GM19023 (cell line): ENCODE data around the gene TSPAN7.

ENCODE experiments used
- ATAC-seq: cut with Tn5 transposase; IDR thresholded peaks from one replicate; pipeline ENCODE4 v1.9.1; 2021; ENCODE audit warnings: mild to moderate bottlenecking, moderate library complexity; ENCODE audit not compliant: unreplicated experiment

TSPAN7 gene

GRCh38 chrX:38561126-38561868, at the start of gene TSPAN7:
Gene TSPAN7 (plus strand): TSS chrX:38561542. CDS start chrX:38561547, 5 bp downstream.
- ATAC-seq, result peak; percentile 86

GRCh38 chrX:38513112-38513742, 48.1 kb upstream of the TSPAN7 start:
- ATAC-seq, result no peak

DNA sequence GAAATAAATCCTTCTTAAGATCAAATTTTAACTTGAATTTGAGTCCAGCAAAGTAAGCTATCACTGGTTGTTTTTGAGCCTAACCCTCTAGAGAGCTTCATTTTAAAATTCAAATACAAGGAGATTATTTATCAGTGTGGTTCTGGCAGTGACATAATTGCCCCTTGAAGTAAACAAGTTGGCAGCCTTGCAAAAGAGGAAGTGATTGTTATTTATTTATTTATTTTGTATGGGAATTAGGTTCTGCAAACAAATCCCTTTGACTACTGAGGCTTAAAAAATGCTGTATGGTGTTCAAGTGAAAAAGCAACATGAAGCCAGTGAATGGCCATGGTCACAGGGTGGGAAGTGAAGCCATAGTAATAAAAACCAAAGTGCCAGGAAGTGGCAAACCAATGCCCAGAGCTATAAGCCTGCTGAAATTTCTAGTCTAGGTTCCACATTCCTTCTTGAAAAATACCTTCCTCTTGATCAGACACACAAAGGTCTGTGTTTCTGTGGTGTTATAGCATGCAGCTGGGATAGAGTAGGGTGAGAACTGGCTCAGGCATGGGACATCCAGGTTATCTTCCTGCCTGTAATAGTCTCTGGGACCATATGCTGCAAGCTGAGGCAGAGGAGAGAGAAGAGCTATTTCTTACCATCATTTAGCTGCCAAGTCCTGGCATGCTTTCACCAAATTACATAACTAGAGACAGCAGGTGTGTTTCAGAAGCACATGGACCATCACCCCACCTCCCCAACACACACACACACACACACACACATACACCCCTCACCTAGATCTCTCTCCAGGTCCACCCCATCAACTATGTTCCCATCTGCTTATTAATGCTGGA, 47.1 kb upstream of the TSPAN7 start:
- ATAC-seq, result no peak

GRCh38 chrX:38515291-38515690, 46.1 kb upstream of the TSPAN7 start:
- ATAC-seq, result no peak

DNA sequence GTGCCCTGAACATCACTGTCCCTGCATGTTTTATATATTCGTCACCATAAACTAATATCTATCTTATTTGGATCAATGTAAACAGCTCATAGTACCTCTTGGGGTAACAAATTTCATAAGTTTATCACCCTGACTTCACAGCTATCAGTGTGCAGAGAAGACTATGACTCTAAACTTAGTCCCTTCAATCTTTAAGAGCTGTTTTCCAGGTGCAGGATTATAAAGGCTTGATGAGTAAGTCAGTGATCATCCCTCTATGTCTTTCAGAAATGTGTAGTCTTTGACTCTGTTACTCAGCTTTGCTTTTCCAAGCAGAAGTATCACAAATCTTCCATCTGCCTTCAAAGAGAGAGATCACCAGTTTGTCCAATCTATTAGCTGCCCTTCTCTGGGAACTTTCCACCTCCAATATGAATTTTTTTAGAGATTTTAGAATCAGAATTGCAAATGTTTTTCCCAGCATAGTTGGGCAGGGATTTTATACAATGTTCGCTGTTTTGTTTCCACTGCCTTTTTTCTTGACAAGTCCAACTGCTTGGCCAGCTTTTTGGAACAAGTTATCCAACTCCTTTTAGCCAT, 45.1 kb upstream of the TSPAN7 start:
- ATAC-seq, result no peak

- ATAC-seq, result no peak
These were observed 41.7 kb upstream of the TSPAN7 start for GRCh38 chrX:38519651-38520050.

DNA sequence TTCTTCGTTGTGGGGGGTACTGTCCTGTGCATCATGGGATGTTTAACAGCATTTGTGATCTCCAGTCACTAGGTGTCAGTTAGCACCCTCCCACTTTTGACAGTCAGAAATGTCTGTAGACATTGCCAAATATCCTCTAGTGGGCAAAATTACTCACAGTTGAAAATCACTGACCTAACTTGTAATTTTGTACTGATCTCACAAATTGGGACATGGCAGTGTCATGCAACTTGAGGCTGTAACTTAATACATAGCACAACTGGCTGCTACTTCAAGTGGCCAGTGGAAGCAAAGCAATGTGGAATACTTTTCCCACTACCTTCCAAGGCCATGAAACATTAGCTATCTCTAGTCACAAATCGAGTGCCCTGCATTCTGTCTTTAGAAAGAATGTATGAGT, 23.2 kb upstream of the TSPAN7 start:
- ATAC-seq, result no peak

GRCh38 chrX:38539748-38540147, 21.6 kb upstream of the TSPAN7 start:
- ATAC-seq, result no peak

DNA sequence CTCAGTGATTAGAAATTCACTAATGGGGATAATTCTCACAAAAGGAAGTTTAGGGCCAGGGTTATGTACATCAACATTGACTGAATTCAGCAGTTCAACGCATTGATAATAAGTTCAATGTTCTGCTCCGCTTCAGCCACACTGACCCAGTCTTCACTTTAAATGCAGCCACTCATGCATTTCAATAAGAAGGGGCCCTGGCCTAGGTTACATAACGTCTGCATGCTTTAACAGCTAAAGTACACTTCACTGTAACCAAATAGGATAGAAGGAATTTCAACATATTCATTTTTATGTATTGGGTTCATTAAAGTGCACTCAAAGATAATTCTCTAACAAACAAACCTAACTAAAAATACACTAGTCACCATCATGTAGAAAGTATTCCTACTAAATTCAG, 12.8 kb upstream of the TSPAN7 start:
- ATAC-seq, result no peak

- ATAC-seq, result no peak
These were observed 8.6 kb upstream of the TSPAN7 start for GRCh38 chrX:38552721-38553120.

GRCh38 chrX:38558686-38559085, 2.7 kb upstream of the TSPAN7 start:
- no peak for ATAC-seq

- no peak for ATAC-seq
These were observed 591 bp upstream of the TSPAN7 start for GRCh38 chrX:38560776-38561125.

GRCh38 chrX:38561951-38562719, 793 bp downstream of the TSPAN7 start:
- ATAC-seq, result no peak

DNA sequence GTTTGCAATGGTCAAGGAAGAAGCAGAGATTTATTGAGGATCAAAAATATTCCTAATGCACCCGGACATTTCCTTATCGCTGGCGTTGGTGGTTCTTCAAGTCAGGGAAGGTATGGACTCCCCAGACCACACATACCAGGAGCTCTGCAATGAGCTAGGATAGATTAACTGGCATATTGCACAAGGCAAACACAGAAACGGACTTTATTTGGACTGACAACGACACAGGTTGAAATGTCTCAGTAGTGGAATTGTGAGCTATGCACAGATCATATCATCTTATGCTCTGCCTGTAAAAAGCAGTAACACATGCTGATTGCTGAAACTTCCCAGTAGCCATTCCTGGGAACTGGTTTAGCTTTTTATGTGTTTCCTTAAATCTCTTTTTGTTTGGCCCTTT, 1.7 kb downstream of the TSPAN7 start:
- ATAC-seq, result no peak

GRCh38 chrX:38570396-38570795, 9.1 kb downstream of the TSPAN7 start:
- no peak for ATAC-seq

DNA sequence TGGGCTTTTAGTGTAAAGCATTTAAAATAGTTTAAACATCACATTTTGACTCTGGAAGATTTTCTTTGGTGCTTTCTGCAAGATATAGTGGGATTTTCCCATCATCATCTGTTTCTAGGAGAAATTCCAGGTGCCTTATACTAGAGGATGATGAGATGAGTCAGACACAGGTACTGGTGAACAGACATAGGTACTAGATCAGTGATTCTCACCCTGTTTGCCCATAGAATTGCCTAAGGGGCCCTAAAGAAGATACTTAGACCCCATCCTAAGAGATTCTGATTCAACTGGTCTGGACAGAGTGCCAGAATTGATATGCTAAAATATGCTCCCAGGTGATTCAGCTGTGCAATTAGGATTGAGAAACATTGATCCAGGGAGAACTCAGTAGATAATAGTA, 9.7 kb downstream of the TSPAN7 start:
- ATAC-seq, result no peak

DNA sequence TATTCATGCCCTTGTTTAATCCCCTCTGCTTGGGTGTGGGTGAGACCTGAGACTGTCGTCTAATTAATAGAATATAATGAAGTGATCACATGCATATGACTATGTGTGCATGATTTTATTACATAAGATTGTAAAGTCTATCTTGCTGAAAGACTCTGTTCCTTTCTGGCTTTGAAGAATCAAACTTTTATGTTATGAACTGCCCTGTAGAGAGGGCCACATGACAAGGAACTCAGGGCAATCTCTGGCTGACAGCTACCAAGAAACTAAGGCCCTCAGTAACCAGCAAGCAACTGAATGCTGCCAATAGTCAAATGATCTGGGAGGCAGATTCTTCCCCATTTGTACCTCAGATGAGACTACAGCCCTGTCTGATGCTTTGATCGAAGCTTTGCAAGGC, 13.5 kb downstream of the TSPAN7 start:
- no peak for ATAC-seq

GRCh38 chrX:38575888-38576287, 14.5 kb downstream of the TSPAN7 start:
- no peak for ATAC-seq

DNA sequence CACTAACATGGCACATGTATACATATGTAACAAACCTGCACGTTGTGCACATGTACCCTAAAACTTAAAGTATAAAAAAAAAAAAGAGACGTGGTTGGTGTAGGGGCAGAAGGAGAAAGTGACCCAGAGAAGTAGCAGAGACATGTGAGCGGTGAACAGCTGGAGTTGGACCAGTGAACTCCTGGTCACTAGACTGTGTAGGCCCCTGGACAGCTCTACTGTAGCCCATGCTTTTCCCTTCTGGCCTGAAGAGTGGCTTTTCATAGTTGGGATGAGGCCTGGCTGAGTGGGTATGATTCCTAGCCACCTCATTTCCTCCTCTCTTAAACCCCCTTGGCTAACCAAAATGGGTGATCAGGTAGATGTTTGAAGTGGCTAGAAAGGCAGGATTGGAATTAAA, 16.4 kb downstream of the TSPAN7 start:
- ATAC-seq, result no peak

DNA sequence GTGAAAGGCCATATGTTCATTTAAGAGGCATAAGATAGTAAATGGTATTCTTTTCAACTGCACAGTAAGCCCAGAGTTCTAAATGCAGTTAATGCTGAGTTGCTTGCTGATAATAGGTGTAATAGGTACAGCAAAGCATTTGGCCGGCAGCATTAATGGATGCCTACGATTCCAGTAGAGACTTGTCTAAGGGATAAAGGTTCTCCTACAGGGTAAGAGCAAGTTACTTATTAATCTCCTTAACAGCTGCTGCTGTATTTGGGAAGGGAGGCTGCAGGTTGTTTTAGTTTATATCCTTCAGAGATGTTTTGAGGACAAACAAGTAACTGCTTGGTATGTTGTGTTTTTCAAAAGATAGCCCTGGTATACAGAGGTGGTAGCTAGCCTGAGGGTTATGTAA, 16.8 kb downstream of the TSPAN7 start:
- no peak for ATAC-seq

- ATAC-seq, result no peak
These were observed 21.8 kb downstream of the TSPAN7 start for GRCh38 chrX:38583181-38583580.
